HuH-7.5 (cell line): ENCODE results near the gene OR1S2.
"Not testable (repeated sequence)": the region's sequence is repeated elsewhere in the genome, so short reads cannot be mapped to it uniquely, and the experiment has no call there.

Experiments
- DNase-seq: peaks from one replicate; pipeline ENCODE4 v3.0.0; 2011; ENCODE audit warnings: low spot score

The OR1S2 gene, protein sequence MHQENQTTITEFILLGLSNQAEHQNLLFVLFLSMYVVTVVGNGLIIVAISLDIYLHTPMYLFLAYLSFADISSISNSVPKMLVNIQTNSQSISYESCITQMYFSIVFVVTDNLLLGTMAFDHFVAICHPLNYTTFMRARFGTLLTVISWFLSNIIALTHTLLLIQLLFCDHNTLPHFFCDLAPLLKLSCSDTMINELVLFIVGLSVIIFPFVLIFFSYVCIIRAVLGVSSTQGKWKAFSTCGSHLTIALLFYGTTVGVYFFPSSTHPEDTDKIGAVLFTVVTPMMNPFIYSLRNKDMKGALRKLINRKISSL

DNA sequence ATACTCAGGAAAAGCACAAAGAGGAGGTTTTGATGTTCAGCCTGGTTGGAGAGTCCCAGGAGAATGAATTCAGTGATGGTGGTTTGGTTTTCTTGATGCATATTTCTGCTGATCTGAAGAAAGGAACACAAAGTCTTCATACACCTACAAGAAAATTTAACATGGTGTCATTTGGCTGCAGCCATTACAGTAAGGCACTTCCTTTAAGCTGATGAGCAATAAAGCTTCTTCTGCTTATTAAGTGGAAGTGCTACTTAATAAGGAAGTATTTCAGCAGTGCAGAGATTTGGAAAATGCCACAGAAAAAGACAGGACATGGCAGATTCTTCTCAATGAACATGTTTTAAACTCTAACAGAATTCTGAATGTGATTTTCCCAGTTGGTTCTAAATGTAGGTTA is at the start of gene OR1S2:
OR1S2 (minus strand) TSS at position 101 of the 400 bp plus-strand sequence; CDS start at position 101, 0 bp downstream.
- no peak for DNase-seq

DNA sequence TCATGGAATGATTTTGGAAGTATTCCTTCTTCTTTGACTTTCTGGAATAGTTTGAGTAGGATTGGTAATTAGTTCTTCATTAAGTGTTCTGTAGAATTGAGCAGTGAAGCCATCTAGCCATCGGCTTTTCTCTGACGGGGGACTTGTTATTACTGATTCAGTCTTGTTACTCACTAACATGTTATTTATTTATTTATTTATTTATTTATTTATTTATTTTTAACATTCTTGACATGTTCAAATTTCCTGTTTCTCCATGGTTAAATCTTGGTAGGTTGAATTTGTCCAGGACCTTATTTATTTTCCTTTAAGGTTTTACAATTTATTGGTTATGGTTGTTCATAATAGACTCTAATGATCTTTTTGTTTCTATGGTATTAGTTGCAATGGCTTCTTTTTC is 40.0 kb upstream of the OR1S2 start:
- no peak for DNase-seq

DNA sequence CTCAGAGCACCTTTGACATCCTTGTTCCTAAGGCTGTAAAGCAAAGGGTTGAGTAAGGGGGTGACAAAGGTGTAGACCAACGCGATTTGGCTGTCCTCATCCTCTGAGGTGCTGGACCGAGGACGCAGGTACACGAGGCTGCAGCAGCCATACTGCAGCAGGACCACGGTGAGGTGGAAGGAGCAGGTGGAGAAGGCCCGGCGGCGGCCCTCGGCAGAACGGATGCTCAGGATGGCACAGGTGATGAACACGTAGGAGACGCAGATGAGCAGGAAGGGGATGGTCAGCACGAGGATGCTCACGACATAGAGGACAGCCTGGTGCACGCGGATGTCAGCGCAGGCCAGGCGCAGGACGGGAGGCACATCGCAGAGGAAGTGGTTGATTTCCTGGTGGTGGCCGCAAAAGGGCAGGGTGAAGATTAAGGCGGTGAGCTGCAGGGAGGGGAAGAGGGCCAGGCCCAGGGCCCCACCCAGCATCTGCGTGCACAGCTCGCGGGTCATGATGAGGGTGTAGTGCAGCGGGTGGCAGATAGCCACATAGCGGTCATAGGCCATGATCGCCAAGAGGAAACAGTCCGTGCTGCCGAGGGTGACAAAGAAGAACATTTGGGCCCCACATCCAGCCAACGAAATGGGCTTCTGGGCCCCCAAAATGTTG is 24.1 kb upstream of the OR1S2 start:
- no peak for DNase-seq

DNA sequence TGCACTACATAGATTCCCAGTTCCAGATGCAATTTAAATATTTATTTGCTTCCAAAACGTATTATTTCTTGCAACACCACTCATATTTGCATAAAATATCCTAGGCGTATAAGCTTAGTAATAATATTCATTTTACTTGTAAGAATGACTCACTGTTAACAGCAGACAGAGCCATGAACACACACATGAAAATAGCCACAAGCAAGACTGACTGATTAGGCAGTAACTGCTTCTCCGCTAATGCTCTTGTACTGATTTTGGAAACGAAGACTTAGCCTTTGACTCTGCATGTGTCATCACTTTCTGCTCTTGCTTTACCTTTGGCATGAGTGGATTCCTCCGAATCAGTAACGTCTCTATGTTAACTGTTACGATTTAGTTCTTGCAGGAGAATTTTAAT is 18.8 kb upstream of the OR1S2 start:
- no peak for DNase-seq

DNA sequence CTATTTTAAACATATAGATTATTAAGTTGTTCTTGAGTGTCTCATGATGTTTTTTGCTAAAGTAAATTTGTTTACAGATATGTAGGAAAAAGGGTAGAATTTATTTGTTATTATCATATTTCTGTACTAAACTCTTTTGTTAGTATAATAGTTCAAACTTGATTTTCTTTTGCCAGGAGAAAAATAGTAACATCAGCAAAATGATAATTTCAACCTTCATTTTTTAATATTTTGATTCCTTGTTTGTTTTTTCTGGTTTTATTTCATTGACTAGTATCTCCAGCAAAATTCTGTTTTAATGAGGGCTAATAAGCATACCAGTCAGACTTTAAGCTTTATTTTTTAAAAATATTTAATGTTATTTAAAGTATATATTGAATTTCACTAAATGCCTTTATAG is 12.5 kb upstream of the OR1S2 start:
- no peak for DNase-seq

DNA sequence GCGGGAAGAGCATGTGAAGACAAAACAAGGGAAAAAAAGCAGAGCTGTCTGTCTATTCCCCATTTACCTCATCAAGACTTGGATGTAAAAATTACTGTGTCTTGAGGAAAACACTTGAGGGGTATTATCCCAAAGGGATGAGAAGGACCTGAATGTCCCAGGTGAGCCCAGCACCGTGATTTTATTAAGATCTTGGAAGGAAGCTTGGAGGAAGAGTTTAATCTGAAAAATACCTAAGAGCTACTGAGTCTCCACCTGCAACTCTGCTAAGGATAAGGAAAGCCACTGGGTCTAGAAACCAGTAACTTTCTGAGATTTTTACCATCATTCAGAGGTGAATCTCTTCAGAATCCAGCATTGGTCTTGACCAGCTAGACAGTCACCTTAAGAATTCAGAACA is 8.5 kb upstream of the OR1S2 start, which contains the start of gene OR1S1:
OR1S1 (plus strand) TSS at position 301 of the 400 bp plus-strand sequence.
- not testable (repeated sequence) for DNase-seq

DNA sequence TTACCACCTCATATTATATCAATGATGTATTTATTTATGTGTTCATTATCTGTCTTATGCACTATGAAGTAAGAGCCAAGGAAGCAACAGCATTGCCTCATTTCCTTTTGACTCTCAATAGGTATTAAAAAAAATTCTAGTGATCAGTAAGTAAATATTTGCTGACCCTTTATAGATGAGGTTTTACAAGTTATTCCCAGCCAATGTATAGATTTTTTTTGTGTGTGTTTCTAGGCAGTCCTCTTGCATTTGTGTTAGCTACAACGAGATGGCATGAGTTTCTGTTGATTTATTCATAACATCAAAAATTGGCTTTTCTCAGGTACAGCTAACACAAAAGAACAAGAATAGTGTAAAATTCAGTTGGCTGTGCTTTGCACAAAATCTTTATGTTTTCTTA is 4.7 kb downstream of the OR1S2 start:
- DNase-seq: no peak

DNA sequence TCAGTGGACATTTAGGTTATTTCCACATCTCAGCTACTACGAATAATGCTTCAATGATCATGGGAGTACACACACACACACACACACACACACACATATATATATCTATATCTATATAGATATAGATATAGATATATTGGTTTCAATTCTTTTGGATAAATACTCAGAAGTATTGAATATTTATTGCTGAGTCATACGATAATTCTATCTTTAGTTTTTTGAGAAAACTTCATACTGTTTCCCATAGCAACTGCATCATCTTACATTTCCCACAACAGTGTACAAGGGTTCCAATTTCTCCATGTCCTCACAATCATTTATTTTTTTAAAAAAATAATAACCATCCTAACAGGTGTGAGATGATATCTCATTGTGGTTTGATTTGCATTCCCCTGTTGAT is 8.0 kb downstream of the OR1S2 start:
- no peak for DNase-seq

DNA sequence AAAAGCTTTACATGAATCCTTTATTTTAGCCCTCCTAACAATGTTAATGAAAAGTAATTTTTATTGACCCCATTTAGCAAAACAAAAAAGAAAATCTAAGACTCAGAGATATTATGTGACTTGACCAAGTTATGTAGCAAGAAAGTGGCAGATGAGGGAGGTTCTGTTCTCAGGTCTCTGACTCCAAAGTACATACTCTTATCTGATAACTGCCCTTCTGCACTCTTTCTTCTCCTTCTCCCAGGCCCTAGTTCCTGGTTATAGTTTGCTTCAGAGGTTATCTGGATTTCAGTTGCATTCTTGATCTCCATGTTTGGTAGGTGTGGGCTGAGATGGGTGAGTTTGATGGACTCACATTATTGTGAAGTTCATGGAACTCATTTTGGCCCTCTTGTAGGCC is 10.6 kb downstream of the OR1S2 start:
- no peak for DNase-seq

DNA sequence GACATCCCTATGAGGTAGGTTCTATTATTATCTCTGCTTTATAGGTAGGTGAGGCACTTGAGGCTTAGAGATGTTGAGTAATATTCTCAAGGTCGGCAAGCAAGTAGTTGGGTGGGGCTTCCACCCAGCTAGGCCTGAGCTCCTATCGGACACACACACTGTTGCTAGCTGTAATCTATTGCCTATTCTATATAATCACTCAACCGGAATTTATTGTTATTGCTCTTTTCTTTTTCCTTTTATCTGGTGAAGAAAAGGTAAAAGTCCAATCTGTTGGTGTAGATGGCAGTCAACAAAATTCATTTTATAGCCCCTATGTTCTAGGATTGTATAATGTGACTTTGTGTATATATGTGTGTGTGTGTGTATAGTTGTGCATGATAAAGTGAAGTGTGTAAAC is 11.7 kb downstream of the OR1S2 start:
- DNase-seq: no peak

DNA sequence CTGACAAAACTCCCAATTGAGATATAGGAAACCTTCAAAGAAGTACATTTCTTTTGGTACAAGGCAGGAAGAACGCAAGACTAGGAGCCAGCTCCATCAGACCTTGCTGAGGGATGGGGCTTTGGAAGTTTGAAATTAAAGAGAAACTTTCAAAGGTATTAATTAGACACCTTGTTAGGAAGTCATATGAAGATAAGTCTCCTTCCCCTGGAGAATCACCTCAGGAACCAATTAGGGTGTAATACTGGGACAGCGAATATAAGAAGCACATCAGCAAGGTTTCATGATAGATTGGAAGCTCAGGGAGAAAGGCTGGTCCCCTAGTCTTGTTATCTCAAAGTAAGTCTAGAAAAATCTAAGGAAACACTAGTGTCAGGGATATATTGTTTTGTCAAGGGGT is 15.2 kb downstream of the OR1S2 start, which contains the start of gene OR9Q2:
OR9Q2 (plus strand) TSS at position 301 of the 400 bp plus-strand sequence. CDS start 1,421 bp downstream, outside the sequence.
- no peak for DNase-seq

DNA sequence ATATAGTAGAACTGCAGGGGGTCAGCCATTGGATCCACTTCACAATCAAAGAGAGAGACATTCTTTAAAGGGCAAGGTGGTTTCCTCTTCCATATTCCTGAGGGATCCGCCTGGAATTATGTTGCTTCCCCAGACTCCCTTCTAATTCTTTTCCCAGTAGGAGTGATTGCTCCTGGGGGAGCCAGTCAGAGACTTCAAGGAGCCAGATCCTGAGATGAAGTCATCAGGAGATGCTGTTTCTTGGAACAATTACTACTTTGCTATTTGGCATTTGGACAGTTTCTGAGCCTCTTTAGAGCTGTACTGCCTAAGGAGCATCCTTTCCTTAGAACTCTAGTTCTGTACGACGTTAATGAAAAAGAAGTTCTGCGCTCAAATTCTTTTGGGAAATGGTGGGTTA is 17.0 kb downstream of the OR1S2 start:
- no peak for DNase-seq

DNA sequence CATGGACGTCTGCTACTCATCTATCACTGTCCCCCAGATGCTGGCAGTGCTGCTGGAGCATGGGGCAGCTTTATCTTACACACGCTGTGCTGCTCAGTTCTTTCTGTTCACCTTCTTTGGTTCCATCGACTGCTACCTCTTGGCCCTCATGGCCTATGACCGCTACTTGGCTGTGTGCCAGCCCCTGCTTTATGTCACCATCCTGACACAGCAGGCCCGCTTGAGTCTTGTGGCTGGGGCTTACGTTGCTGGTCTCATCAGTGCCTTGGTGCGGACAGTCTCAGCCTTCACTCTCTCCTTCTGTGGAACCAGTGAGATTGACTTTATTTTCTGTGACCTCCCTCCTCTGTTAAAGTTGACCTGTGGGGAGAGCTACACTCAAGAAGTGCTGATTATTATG is 24.3 kb downstream of the OR1S2 start:
- no peak for DNase-seq

DNA sequence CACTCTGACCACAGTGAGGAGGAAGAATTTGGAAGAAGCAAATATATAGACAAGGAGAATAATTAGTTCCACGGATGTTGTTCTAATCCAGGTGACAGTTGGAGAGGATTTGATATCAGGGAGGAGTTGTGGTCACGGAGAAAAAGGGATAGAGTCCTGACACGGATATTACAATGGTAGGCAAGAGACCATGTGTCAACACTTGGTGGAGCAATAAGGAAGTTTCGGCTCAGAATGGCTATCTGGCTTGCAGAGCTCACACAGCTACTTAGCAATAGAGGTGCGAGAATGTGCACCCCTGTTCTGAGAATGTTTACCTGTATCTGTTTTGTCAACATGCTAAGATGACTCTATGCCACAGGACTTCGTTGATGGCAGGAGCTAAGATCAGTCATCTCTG is 25.5 kb downstream of the OR1S2 start:
- DNase-seq: no peak

DNA sequence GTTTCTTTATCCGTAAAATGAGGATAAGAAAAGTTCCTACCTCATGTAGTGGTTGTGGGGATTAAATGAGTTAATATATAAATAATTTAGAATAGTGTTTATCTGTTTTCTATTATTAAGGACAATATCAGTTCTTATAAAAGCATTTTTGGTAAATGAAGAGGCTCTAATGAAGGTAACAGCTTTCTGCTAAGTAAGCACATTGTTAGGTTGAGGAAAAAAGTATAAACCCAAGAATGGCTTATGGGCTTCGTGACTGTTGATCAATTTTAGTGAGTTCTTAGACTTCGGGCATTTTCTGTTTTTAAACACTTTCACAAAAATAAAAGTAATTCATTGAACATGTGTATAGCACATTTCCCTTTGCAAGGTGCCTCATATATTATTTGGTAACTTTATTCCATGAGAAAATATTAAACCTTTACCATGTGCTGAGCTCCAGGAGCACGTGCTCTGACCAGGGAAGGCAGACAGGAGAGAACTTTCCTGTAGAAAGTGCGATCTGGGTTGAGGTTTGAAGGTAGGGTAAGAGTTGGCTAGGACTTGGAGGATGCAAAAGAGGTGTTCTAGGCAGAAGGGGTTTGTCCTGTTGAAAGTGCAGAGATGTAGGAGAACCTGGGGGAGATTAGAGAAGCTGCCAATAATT is 26.4 kb downstream of the OR1S2 start:
- DNase-seq: no peak

DNA sequence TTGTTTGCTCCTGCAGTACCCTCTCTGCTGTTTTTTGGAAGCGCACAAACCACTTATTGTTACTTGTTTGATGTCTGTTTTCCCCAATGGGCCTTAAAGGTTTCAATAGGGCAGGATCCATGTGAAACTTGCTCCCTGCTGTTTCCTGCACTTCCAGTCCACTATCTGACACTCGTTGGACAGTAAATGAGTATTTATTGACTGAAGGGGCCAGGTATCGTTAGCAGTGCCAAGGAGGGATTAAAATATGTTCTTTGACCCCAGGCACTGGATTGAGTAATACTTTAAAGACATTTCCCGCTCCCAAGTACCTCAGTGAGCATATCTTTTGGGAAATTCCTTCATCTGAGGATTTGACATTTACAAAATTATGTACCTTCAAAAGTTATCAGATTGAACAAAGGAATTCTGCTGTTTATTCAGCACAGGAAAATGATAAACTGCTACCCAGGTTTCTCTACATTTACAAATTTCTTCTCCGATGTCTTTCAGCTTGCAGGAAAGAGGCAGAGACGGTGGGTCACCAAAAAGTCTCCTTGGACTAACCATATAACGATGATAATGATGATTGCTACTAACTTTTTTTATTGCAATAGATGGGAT is 38.3 kb downstream of the OR1S2 start:
- DNase-seq: no peak

DNA sequence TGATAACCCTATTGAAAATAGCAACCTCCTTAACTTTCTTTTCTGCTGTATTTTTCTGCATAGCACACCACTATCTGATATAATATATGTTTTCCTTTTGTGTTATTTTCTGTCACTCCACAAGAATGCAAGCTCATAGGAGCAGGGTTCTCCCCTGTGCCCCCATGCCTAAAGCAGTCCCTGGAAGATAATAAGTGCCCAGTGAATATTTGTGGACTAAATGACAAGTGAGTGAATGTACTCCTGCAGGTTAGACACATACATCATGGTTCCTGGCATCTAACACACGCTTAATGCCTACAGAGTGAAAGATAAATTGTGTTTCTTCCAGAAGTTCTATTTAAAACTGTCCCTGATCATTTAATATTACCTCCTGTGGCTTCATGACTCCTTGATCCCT is 39.0 kb downstream of the OR1S2 start:
- DNase-seq: no peak

DNA sequence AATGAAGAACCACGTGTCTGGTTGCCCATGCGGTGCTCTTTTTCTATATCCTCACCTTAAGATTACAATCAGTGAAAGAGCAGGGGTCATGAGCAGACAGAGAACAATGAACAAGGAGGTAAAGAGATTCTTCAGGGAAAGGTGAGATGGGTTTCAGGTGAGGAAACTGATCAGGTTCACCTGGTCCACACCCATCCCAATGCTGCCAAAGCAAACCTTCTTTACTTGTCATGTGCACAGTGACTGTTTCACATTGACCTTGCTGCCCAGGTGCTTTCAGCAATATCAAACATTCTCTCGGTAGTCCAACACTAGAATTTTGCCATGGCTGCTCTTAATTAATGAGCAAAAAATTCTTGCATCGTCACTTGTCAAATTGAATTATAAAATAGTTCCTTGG is 39.6 kb downstream of the OR1S2 start:
- no peak for DNase-seq
